SK-N-SH treated with all-trans-retinoic acid at 6 μM for 48 hours (cell line): Measurements from ENCODE around the gene CFAP73.

Experiments
- ARNTL ChIP-seq: fragments of 450-650 bp; formaldehyde crosslinking; IDR thresholded peaks from 2 replicates; pipeline ENCODE4 v1.5.0; 2020; ENCODE audit warnings: low read depth, mild to moderate bottlenecking, moderate library complexity, borderline replicate concordance
- CREB5 ChIP-seq: fragments of 250-450 bp; sonication (Bioruptor Pico); IDR thresholded peaks from 2 replicates; pipeline ENCODE4 v1.5.1; 2020; ENCODE audit warnings: low read depth, mild to moderate bottlenecking, moderate library complexity
- CSDC2 ChIP-seq: fragments of 250-450 bp; sonication (Bioruptor Pico); IDR thresholded peaks from 2 replicates; pipeline ENCODE4 v1.5.0; 2020; ENCODE audit warnings: mild to moderate bottlenecking, moderate library complexity
- OSR1 ChIP-seq: fragments of 250-450 bp; sonication (Bioruptor Pico); IDR thresholded peaks from 2 replicates; pipeline ENCODE4 v1.8.0; 2022; ENCODE audit warnings: moderate library complexity, mild to moderate bottlenecking, inconsistent platforms
- RARB ChIP-seq: fragments of 250-450 bp; sonication (Bioruptor Pico); IDR thresholded peaks from 2 replicates; pipeline ENCODE4 v1.8.0; 2021; ENCODE audit warnings: mild to moderate bottlenecking, moderate library complexity
- TCF4 ChIP-seq: fragments of 250-450 bp; sonication (Bioruptor Pico); IDR thresholded peaks from 2 replicates; pipeline ENCODE4 v1.8.0; 2021; ENCODE audit warnings: mild to moderate bottlenecking, moderate library complexity, borderline replicate concordance
- ZFP3 ChIP-seq: fragments of 250-450 bp; sonication (Bioruptor Pico); IDR thresholded peaks from 2 replicates; pipeline ENCODE4 v1.5.0; 2020; ENCODE audit warnings: mild to moderate bottlenecking, moderate library complexity
- ZFP30 ChIP-seq: fragments of 450-650 bp; formaldehyde crosslinking; IDR thresholded peaks from 2 replicates; pipeline ENCODE4 v1.5.0; 2022; ENCODE audit warnings: mild to moderate bottlenecking, moderate library complexity
- ZNF565 ChIP-seq: fragments of 450-650 bp; formaldehyde crosslinking; conservative IDR thresholded peaks from 2 replicates; pipeline ENCODE4 v1.5.0; 2020; ENCODE audit warnings: low read depth, mild to moderate bottlenecking, moderate library complexity
- ZNF70 ChIP-seq: fragments of 450-650 bp; formaldehyde crosslinking; IDR thresholded peaks from 2 replicates; pipeline ENCODE4 v1.5.0; 2020; ENCODE audit warnings: mild to moderate bottlenecking, moderate library complexity
- TF ChIP-seq, protein P1 (sequence below): fragments of 250-450 bp; sonication (Bioruptor Pico); IDR thresholded peaks from 2 replicates; pipeline ENCODE4 v1.8.0; 2021; ENCODE audit warnings: low read depth, mild to moderate bottlenecking, moderate library complexity, borderline replicate concordance
- TF ChIP-seq, protein P2 (sequence below): fragments of 250-450 bp; sonication (Bioruptor Pico); IDR thresholded peaks from 2 replicates; pipeline ENCODE4 v1.8.0; 2020; ENCODE audit warnings: mild to moderate bottlenecking, moderate library complexity, borderline replicate concordance

- TF ChIP-seq ZNF565 (CRISPR knock-in tag) (no peak), ARNTL (no peak), RARB (CRISPR knock-in tag) (no peak), ZFP3 (CRISPR knock-in tag) (no peak), TCF4 (CRISPR knock-in tag) (no peak), ZNF70 (CRISPR knock-in tag) (no peak), ZFP30 (CRISPR knock-in tag) (no peak), CSDC2 (CRISPR knock-in tag) (no peak), OSR1 (CRISPR knock-in tag) (no peak), CREB5 (CRISPR knock-in tag) (no peak)
- TF ChIP-seq, protein P1, sequence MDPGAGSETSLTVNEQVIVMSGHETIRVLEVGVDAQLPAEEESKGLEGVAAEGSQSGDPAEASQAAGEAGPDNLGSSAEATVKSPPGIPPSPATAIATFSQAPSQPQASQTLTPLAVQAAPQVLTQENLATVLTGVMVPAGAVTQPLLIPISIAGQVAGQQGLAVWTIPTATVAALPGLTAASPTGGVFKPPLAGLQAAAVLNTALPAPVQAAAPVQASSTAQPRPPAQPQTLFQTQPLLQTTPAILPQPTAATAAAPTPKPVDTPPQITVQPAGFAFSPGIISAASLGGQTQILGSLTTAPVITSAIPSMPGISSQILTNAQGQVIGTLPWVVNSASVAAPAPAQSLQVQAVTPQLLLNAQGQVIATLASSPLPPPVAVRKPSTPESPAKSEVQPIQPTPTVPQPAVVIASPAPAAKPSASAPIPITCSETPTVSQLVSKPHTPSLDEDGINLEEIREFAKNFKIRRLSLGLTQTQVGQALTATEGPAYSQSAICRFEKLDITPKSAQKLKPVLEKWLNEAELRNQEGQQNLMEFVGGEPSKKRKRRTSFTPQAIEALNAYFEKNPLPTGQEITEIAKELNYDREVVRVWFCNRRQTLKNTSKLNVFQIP (CRISPR knock-in tag), result no peak
- TF ChIP-seq, protein P2, sequence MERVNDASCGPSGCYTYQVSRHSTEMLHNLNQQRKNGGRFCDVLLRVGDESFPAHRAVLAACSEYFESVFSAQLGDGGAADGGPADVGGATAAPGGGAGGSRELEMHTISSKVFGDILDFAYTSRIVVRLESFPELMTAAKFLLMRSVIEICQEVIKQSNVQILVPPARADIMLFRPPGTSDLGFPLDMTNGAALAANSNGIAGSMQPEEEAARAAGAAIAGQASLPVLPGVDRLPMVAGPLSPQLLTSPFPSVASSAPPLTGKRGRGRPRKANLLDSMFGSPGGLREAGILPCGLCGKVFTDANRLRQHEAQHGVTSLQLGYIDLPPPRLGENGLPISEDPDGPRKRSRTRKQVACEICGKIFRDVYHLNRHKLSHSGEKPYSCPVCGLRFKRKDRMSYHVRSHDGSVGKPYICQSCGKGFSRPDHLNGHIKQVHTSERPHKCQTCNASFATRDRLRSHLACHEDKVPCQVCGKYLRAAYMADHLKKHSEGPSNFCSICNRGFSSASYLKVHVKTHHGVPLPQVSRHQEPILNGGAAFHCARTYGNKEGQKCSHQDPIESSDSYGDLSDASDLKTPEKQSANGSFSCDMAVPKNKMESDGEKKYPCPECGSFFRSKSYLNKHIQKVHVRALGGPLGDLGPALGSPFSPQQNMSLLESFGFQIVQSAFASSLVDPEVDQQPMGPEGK, result no peak
Observed at GRCh38 chr12:113200021-113200797, 50.7 kb downstream of the CFAP73 start.
